Epidermal melanocyte (primary cell): Measurements from ENCODE around the gene GRIK4.
A peak's percentile ranks its signal among the peaks of the same experiment; 100 is the strongest.

Experiments used
- DNase-seq: peaks from one replicate; pipeline ENCODE4 v3.0.0; 2011; ENCODE audit warnings: low spot score; ENCODE audit not compliant: insufficient read length

The GRIK4 gene

DNA sequence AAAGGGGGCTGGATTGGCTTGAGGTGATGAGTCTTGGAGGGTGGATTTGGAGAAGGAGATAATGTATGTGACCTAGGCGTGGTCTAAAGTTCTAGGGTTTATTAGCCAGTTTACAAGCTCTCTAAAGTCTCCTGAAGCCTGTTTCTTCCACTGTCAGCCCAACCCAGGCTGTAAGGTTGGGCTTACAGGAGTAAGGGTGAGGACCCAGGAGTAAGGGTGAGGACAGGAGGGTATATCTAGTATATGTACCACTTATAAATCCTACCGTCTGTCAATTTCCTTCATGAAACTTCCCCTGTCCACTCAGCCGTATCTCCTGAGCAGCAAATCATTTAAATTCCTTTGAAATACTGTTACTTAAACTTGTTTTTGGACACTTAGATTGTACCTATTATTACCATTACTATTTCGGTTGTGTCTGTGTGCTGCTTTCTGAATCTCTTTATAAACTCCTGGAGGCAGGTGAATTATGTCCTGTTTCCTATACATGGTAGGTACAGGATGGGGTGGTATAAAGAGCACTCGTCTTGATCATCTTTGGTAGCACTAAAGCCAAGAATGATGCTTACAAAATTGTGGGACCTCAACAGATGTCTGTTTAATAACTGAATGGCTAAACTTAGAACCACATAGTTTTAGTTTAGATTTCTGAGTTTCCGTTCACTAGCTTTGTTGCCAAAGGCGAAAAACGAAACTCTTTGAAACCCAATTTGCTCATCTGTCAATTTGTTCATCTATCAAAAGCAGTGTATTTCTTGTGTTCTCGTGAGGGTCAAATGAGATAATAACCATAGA is 192.0 kb downstream of the GRIK4 start:
- DNase-seq: no peak

DNA sequence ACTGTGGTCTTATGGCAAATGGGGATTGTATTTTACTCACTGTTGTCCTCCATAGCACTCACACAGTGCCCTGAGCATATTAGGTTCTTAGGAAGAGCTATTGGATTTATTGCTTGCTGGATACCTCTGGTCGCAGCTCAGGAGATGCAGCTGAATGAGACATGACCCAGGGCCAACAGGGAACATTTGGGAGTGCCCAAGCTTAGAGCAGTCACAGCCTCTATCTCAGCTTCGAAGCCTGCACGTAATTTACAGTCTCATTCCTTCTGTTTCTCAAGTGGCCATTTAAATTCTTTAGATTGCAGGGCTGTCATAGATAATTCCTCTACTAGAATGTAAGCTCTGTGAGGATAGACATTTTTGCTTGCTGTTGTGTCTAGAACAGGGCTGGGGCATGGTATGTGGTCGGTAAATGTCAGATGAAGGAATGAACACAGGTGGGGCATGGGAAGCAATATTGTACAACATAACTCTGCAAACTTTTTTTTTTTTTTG is 192.8 kb downstream of the GRIK4 start:
- no peak for DNase-seq

DNA sequence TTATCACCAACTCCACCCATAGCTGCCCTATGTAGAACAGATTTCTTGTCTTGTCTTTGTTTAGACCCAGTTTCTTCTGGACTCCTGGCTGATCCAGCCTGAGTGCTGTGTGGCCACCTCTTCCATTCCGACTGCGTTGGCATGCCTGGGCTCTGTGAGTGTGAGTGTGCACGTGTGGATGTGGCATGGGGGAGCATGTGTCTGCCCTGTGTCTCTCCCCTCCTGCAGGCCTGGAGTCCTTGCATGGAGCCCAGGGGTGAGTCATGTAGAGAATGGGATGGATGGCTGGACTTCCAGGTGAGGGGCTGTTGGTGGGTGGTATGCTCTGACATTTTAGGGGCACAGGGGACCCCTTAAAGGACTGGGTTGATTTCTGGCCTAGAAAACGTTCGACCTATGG is 194.7 kb downstream of the GRIK4 start:
- DNase-seq: no peak

DNA sequence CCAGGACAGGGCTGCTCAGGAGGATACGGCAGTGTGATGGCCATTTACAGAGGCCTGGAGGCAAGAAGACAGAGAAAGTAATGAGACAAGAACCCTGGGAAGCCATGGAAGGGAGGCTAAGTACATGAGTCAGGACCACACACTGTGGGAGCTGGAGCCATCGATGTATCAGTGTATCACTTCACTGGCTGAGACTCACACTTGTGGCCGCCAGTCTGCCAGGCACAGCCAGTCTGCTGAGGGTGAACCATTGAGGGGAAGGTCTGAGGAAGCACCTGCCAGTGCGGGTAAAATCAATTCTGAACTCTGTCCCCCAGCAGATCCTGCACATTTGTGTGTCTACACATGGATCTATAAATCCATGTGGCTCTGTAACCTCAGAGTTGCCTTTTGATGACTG is 195.6 kb downstream of the GRIK4 start:
- no peak for DNase-seq

DNA sequence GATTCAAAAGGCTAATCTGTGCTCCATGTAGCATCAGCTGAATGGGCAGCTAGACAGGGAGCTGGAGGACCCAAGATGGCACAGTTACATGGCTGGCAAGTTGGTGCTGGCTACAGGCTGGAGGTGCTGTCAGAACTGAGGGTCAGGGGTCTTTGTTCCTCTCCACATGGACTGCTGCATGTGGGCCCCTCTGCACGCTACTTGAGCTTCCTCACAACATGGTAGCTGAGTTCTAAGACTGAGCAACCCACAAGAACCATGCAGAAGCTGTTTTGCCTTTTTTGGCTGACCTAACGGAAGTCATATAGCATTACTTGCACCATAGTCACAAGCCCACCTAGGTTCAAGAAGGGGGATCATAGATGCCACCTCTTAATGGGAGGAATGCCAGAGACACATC is 196.1 kb downstream of the GRIK4 start:
- DNase-seq: no peak

DNA sequence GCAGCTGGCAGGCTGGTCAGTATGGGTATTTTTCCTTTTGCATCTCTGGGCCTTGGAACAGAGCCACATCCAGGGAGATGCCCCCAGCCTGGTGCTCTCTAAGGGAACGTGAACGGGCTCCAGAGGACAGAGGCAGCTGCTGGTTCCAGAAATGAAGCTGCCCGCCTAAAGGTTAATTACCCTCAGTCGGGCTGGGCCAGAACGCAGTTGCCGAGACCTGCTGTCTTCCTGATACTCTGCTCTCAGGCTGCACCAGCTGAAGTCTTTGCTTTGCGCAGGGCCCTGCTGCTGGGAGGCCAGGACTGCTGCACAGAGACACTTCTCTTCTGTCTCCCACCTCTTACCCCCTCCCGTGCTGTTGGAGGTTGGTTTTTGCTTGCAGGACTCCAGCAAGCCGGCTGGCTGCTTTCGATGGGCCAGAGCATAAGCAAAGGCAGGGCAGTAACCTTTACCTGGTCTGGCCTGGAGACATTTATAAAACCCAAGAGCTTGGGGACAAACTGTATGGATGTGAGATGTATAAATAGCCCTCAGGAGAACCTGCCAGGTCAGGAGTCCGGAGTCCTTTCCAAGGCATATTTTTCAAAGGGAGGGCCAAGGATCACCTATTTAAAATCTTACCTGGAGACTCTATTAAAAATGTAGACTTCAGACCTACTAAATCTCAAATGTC is 197.1 kb downstream of the GRIK4 start:
- DNase-seq: no peak

DNA sequence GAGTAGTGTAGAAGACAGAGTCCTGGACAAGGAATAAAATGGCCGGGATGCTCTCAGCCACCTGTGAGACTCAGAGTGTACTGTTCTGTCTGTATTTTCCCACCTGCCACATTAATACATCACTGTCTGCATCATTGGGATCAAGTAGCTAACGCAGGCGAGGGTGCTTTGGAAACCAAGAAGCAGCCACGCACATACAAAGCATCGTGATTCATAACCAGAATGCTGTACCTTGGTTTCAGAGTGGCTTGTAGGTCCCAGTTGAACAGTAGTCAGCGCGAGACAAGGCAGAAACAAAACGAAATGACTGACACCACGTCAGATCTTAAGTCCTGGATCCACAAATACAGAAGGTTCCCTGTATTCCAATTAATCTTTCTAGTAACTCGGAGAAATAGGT is 198.3 kb downstream of the GRIK4 start:
- no peak for DNase-seq

DNA sequence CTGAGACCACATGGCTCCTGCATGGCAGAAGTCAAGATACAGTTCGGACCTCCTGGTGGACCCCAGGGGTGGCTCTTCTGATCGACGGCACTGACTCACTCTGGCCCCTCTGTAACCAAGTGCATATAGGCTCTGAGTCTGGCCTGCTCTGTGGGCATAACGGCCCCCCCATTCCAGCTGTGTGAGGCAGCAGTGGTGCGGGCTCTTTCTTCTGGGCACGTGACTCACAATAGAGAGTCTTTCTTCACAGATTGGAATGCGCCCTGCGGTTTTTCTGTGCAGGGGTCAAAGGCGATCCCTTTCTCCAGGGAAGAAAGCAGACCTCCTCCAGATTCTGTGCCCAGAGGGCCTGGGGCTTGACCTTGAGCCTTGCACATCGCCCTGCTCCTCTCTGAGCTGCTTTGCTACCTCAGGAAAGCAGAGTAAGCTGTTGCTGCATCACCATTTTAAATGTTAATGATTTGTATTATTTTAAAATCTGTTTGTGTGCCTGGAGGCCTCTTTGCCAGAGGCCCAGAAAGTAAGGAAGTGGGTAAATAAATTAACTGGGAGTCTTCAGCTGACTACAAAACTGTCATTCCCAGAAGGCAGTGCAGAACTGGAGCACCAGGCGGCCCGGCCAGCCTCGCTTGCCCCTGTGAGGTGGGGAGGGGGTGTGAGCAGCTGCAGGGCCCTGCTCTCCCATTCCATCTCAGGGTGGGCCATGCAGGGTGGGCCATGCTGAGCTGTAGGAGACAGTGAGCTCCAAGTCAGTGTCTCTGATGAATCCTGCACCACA is 199.0 kb downstream of the GRIK4 start:
- peak; percentile 77 for DNase-seq

DNA sequence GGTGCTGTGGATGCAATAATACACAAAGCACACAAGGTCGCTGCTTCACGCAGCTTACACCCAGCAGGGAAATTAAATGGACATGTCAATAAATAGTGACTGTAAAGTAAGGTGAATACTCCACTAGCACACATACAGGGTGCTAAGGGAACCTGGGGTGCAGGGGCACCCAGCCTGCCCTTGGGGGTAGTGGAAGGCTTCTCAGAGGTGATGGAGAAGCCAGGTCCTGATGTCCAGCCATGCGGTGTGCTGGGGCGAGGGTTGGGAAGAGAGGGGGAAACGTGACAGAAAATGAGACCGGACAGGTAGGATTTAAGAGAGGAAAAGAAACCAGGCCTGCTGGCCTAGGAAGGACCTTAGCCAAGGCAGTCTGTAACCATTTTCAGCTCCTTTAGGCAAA is 200.5 kb downstream of the GRIK4 start:
- no peak for DNase-seq

DNA sequence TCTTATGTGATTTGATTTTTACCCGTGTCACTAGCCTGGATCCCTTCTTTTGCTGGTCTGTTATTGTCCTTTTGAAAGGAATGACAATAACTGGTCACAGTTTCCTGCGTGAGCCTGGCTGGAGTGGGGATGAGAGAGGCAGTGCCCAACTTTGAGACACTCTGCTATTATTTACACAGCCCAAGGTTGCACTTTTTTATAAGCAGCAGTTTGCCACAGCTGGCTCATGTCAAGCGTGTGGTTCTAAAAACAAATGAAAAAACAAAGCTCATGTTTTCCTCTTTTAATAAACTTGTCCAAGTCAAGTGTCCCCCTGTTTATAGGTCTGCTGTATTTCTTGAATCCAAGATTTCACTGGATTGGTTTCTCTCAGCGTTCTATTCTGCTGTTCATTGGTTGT is 201.3 kb downstream of the GRIK4 start:
- DNase-seq: no peak

DNA sequence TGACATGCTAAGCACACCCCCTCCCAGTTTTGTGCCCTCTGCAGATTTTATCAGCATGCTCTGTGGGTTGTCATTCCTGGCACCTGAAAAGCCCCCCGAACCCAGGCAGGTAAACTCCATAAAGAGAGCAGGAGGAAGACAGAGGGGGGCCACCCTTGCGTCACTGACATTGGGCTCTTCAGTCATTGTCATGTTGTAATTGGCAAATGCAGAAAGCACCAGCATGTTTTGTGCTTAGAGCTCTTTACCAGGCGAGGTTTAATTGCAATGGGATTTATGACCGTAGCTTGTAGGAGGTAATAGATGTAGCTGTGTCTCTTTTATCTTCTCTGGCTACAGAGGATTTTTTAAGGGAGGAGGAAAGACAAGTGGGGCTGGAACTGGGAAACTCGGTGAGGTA is 201.7 kb downstream of the GRIK4 start:
- DNase-seq: no peak

DNA sequence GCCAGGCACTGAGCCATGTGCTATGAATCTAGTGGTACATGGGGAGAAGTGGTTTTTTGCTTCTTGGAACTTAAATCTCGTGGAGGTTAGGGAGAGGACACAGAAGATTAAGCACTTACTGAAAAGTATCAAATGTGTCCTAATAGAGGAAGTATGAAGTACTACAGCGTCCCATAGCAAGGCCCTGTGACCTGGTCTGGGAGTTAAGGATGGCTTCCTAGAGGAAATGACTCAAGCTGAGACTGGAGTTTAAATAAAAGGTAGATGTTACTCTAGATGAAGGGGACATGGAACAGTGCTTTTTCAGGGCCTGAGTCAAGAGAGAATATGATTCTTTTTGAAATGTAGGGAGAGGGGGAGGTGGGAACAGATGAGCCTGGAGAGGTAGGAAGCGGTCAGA is 202.9 kb downstream of the GRIK4 start:
- no peak for DNase-seq

DNA sequence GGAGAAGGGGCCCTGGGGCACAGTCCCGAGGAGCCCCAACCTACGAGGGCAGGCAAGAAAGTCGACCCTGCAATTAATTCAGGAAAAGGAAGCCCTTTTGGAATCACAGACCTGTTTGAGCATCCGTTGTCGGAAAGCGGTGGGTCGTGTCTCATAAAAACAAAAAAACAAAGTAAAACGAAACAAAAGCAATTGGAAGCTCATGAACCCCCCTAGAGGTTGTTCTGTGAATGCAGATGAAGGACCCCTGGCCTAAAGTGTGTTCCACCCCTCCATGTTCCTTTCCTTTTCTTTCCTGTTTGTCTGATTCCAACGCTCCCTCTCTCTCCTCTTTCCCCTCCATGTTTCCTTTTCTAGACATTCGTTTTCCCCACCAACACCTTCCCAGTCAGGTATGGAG is 203.7 kb downstream of the GRIK4 start:
- no peak for DNase-seq

DNA sequence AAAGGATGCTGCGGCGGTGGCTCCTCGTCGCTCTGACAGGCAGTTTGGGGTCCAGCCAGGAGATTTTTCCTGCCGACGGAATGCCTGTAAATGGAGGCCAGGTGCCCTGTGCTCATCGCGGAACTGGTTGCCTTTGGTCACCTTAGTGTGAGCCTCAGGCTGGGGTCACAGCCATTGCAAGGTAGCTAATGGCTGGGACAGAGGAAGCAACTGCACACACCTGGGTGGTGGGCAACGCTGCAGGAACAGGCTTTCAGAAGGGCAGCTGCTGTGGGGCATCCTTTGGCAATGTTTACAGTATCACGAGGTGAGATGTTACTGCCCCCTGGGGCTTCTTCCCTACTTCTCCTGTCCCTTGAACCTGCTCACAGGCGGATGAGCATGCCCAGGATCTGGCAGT is 205.5 kb downstream of the GRIK4 start:
- no peak for DNase-seq

DNA sequence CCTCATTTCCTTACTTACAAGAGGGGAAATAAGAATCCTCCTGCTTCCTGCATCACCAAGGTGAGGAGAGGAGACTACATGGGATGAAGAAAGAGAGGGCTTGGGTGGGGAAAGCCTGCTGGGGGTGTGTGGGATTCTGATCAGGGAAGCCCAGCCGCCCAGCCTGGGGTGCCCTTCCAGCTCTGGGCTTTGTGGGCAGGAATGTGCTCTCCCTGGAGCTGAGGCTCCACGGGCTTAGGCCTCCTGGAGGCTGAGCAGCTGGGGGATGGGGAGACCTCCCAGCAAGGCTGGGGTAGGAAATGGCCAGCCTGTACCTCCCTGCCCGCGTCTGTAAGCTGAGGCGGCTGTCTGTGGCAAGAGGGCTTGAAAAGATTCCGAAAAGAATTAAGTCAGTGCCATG is 206.1 kb downstream of the GRIK4 start:
- DNase-seq: no peak

DNA sequence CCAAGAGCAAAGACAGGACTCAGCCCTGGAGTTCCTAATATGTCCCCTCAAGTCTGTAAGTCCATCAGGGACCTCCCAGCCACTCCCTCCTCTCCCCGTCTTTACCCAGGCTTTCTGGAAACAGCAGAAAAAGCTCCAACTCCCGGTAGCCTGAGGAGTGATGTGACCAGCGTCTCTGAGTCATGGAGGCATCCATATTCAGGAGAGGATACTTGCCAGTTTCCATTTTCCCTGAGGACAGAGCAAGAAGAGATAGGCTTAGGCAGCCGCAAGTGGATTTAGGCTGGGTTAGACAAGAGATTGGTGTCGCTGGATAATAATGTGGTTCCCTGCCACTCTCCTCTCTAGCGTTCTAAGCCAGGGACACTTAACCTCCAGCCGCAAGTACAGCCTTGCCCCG is 206.6 kb downstream of the GRIK4 start:
- no peak for DNase-seq

DNA sequence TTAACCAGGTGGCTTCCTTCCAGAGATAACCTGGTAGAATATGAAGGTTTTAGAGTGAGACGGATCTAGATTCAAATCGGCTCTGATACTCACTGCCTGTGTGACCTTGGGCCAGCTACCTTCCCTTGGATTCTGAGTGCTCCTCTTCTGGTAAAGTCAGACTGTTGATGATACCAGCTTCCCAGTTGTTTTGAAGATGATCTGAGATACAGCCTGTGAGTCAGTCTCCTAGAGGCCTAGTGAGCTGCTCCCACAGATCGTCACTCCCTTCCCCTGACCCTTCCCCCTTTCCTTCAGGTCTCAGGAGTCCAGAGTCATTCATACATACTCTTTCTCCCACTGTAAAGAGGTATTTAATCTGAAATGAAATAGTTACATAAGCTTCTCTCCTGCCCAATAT is 207.8 kb downstream of the GRIK4 start:
- DNase-seq: no peak

DNA sequence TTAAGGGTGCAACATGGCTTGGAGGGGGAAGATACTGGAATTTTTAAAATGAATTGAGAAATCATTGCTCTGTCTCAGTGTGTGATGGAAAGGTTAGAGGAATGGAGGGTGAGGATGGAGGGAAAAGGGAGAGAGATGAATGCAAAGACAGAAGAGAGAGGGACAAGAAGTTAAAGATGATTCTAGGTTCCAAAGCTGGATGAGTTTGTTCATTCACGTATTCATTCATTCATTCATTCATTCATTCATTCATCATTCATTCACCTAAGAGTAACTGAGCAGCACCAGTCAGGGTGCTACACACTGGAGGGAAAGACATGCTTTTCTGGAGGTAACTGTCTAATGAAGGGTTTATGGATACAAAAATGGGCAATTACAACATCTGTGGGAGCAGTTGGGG is 209.2 kb downstream of the GRIK4 start:
- DNase-seq: no peak

DNA sequence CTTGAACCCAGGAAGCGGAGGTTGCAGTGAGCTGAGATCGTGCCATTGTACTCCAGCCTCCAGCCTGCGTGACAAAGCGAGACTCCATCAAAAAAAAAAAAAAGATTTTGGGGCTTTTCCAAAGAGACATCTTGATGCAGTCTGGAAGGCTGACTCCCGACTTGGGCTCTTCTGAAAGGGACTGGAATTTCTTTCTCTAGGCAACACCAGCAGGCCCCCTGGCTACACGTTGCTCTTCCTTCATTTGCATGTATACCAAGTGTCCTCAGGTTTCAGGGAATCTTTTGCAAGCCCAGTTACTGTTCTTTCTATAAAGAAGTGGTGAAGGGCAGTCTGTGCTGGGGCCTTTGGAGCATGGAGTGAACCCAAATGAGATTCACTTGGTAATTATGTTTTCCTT is 211.0 kb downstream of the GRIK4 start:
- DNase-seq: no peak

DNA sequence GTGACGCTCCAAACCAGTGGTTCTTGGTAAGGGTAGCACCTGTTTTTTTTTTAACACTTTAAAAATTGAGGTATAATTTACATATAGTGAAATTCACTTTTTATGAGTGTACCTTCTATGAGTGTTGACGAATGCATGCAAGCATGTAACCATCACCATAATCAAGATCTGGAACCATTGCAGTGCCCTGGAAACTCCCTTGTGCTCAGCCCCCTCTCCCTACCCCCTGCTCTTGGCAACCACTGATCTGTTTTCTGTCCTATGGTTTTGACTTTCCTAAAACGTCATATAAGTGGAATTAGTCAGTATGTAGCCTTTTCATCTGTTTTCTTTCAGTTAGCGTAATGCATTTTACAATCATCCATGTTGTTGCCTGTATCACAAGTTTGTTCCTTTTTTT is 212.2 kb downstream of the GRIK4 start:
- no peak for DNase-seq

DNA sequence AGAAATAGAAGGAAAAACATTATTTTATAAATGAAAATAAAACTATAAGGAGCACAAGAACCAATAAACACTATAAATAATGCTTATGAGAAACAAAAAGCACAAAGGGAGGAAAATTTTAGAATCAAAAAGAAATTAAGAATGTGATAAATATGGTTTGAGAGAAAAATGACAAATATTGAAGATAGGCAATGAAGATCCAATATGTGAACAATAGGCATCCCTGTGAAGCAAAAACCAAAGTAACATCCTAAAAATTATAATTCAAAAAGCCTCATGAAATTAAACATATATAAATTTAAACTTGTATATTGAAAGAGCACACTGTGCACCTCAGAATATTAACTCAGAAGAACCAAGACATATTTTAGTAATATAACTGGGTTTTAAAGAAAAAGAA is 216.2 kb downstream of the GRIK4 start:
- DNase-seq: no peak

DNA sequence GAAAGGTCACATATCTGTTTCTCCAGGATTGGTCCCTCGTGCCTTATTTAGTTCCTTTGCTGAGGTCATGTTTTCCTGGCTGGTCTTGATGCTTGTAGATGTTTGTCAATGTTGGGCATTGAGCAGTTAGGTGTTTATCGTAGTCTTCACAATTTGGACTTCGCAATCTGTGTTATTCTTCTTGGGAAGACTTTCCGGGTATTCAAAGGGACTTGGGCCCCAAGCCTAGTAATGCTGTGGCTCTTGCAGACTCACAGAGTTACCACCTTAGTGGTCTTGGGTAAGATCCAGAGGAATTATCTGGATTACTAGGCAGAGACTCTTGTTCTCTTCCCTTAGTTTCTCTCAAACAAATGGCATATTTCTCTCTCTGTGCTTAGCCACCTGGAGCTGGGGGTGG is 223.5 kb downstream of the GRIK4 start:
- DNase-seq: no peak
